SK-N-MC (cell line): ENCODE measurements around the gene EFEMP2.

Experiments
- EZH2 ChIP-seq: fragments of 200-600 bp; sonication (generic); IDR thresholded peaks from one replicate; pipeline ENCODE4 v1.6.1; 2017; ENCODE audit warnings: antibody characterized with exemption
- FOXP2 ChIP-seq: optimal IDR thresholded peaks from 2 replicates; pipeline ENCODE3; 2011; ENCODE audit warnings: mild to moderate bottlenecking, moderate library complexity; ENCODE audit not compliant: insufficient read depth; ENCODE audit errors: extremely low read length, control extremely low read depth
- POLR2AphosphoS5 ChIP-seq: IDR thresholded peaks from 2 replicates; pipeline ENCODE4 v1.6.1; 2012; ENCODE audit warnings: mild to moderate bottlenecking, low read depth, low read length, borderline replicate concordance

DNA sequence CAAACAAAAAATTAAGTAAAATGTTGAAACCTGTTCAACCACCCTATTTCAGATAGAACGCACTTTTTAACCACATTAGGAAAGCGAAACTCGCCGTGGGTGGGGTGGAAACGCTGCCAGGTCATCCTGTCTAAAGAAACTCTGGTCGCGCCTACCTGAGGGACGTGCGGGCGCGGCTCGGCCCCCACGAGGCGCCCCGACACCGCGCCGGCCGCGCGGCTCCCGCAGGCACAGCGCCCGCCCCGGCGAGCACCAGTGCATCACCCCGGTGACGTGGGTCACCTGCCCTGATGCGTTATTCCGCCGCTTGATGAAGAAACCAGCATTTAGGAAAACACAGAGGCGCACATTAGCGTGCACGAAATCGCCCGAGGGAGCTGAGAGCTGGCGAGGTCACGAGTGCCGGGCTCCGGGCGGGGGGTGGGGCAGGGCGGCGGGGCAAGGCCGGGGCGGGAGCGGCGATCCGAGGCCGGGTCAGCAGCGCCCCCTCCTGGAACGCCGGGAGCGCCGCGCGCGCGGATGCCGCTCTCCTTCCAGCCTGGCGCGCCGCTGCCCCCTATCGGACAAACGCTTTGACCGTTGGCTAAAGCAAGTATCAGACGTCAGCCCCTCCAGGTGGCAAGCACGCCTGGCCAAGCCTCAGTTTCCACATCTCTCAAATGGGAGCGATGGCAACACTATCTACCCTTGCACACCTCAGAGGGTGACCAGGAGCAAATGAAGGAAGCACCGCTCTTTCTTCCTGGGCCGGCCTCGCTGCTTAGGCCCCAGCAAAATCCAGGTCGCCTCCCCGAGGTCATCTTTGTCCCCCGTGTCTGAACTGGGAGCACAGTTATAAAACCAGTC lies 54.5 kb downstream of the EFEMP2 start:
- TF ChIP-seq POLR2AphosphoS5 (peak; percentile 41), EZH2 (no peak), FOXP2 (no peak)
